B cell (primary cell): ENCODE data around the gene ERI3. TPM values are rescaled to one million over a fixed set of nuclear protein-coding genes. Genes with fewer than 3 reads are reported as not detected.

Experiments
- ATAC-seq: fragments of 200-7000 bp; cut with Tn5 transposase; one replicate; pipeline ENCODE4 v1.10.0; 2021; ENCODE audit warnings: low read depth, mild to moderate bottlenecking, moderate number of reproducible peaks, moderate library complexity
- CTCF ChIA-PET: fragments of 350-600 bp; sonication (Branson Sonifier 250); formaldehyde crosslinking; loops from one replicate; lab custom pipeline; 2021; ENCODE audit warnings: antibody characterized with exemption, inconsistent platforms; lab: Charles Lee
- POLR2A ChIA-PET: fragments of 350-600 bp; sonication (Branson Sonifier 250); formaldehyde crosslinking; loops from one replicate; lab custom pipeline; 2021; ENCODE audit warnings: antibody characterized with exemption; lab: Charles Lee
- DNase-seq: peaks from one replicate; pipeline ENCODE4 v3.0.0; 2013
- H2AFZ ChIP-seq: 2 replicates; pipeline ENCODE4 v1.6.1; 2012; ENCODE audit warnings: mild to moderate bottlenecking, low read depth, low read length; ENCODE audit not compliant: insufficient read depth, poor library complexity, severe bottlenecking
- H3K27ac ChIP-seq, 2 donors: 1 replicate in 1 of 2; 2 replicates in 1 of 2; pipeline ENCODE4 v1.5.1; 2012 to 2013; ENCODE audit warnings: low read length in 2 of 2, mild to moderate bottlenecking in 2 of 2, moderate library complexity in 1 of 2
- H3K27me3 ChIP-seq, 4 experiments: fragments of 200-600 bp in 1 of 4; sonication (generic) in 1 of 4; replicated peaks in 1 of 4; 1 replicate in 2 of 4; 2 replicates in 2 of 4; pipeline versions ENCODE4 v1.6.1 to v1.7.0; 2013 to 2016; ENCODE audit warnings: low read length in 3 of 4, mild to moderate bottlenecking in 2 of 4, mixed read lengths in 1 of 4, moderate library complexity in 1 of 4; ENCODE audit not compliant: insufficient read depth in 4 of 4, control insufficient read depth in 3 of 4; ENCODE audit errors: control extremely low read depth in 1 of 4
- H3K36me3 ChIP-seq, 2 experiments: replicated peaks in 1 of 2; 1 replicate in 1 of 2; 2 replicates in 1 of 2; pipeline versions ENCODE4 v1.6.1 to v1.7.1; 2013; ENCODE audit warnings: low read length in 1 of 2; ENCODE audit not compliant: insufficient read depth in 2 of 2, control insufficient read depth in 1 of 2; ENCODE audit errors: control extremely low read depth in 1 of 2, extremely low read depth in 1 of 2
- H3K4me1 ChIP-seq, 2 donors: fragments of 200-600 bp in 1 of 2; sonication (generic) in 1 of 2; 1 replicate in 1 of 2; 2 replicates in 1 of 2; pipeline versions ENCODE4 v1.5.1 to v1.6.1; 2013 to 2017; ENCODE audit warnings: low read length in 2 of 2; ENCODE audit not compliant: control insufficient read depth in 2 of 2, insufficient read depth in 2 of 2
- H3K4me2 ChIP-seq: replicated peaks from 2 replicates; pipeline ENCODE3; 2012; ENCODE audit warnings: mild to moderate bottlenecking, low read depth, low read length; ENCODE audit not compliant: poor library complexity, severe bottlenecking
- H3K4me3 ChIP-seq, 5 experiments: fragments of 200-600 bp in 1 of 5; sonication (generic) in 1 of 5; 1 replicate in 3 of 5; 2 replicates in 2 of 5; pipeline versions ENCODE4 v1.5.1 to v1.7.0; 2011 to 2016; ENCODE audit warnings: low read length in 4 of 5, mild to moderate bottlenecking in 4 of 5, low read depth in 2 of 5, control low read depth in 1 of 5, moderate library complexity in 1 of 5; ENCODE audit not compliant: insufficient read depth in 1 of 5; ENCODE audit errors: control extremely low read depth in 1 of 5, extremely low read depth in 1 of 5
- H3K79me2 ChIP-seq: fragments of 200-600 bp; sonication (generic); one replicate; pipeline ENCODE4 v1.6.0; 2016; ENCODE audit warnings: low read length; ENCODE audit not compliant: control insufficient read depth, insufficient read depth
- H3K9ac ChIP-seq: fragments of 200-600 bp; sonication (generic); 2 replicates; pipeline ENCODE4 v1.6.1; 2017; ENCODE audit warnings: mild to moderate bottlenecking, low read length, moderate library complexity
- H3K9me3 ChIP-seq, 3 donors: one replicate each; pipeline versions ENCODE4 v1.6.1 to v1.7.1; 2013; ENCODE audit warnings: low read length in 2 of 3; ENCODE audit not compliant: control insufficient read depth in 2 of 3, insufficient read depth in 1 of 3; ENCODE audit errors: control extremely low read depth in 1 of 3
- H4K20me1 ChIP-seq: 2 replicates; pipeline ENCODE4 v1.6.0; 2012; ENCODE audit warnings: mild to moderate bottlenecking, low read length; ENCODE audit not compliant: insufficient read depth, control insufficient read depth, poor library complexity, severe bottlenecking
- H3K27ac Mint-ChIP-seq: one replicate; pipeline ENCODE4 v1.8.0; 2021; ENCODE audit warnings: mixed read lengths
- H3K27me3 Mint-ChIP-seq: one replicate; pipeline ENCODE4 v1.8.0; 2021; ENCODE audit warnings: mixed read lengths
- H3K4me1 Mint-ChIP-seq: one replicate; pipeline ENCODE4 v1.8.0; 2021; ENCODE audit warnings: mixed read lengths
- H3K4me3 Mint-ChIP-seq: one replicate; pipeline ENCODE4 v1.8.0; 2021; ENCODE audit warnings: mixed read lengths
- H3K9me3 Mint-ChIP-seq: one replicate; pipeline ENCODE4 v1.8.0; 2022; ENCODE audit warnings: mixed read lengths; ENCODE audit not compliant: insufficient read depth
- EZH2 ChIP-seq: IDR thresholded peaks from 2 replicates; pipeline ENCODE4 v1.6.1; 2012; ENCODE audit warnings: borderline replicate concordance, low read depth, mild to moderate bottlenecking, moderate library complexity, low read length; ENCODE audit not compliant: insufficient read depth, poor library complexity, severe bottlenecking
- WGBS: methylation state at CpG from one replicate; pipeline ENCODE4 v1.1.5; 2013; ENCODE audit warnings: missing lambda C conversion rate; ENCODE audit not compliant: insufficient coverage; 5-methylcytosine and 5-hydroxymethylcytosine counted together
- intact Hi-C: fragments of 100-400 bp; cut with micrococcal nuclease; formaldehyde crosslinking; loops from one replicate; pipeline ENCODE4 v1.10.0; 2022
- polyA plus RNA-seq: library from polyadenylated mRNA; depleted of rRNA; stranded (reverse); fragments of >200 nt; gene quantifications from 2 replicates; pipeline ENCODE4 v1.2.3, GENCODE V29; 2012
- total RNA-seq, 2 donors: library from RNA; stranded (reverse); fragments of 120-200 nt in 1 of 2; gene quantifications; 1 replicate in 1 of 2; 2 replicates in 1 of 2; pipeline versions ENCODE4 v1.2.3 to v1.2.4, GENCODE V29; 2013 to 2022
- TF ChIP-seq, protein P1 (sequence below): fragments of 200-600 bp; IDR thresholded peaks from one replicate; pipeline ENCODE4 v1.8.0; 2022; ENCODE audit warnings: antibody characterized with exemption, mild to moderate bottlenecking

The ERI3 gene
- total and polyA plus RNA-seq, 2 donors (not counting 1 experiment from before 2014, with no cell fraction given): 37.5 to 53.9 TPM

DNA sequence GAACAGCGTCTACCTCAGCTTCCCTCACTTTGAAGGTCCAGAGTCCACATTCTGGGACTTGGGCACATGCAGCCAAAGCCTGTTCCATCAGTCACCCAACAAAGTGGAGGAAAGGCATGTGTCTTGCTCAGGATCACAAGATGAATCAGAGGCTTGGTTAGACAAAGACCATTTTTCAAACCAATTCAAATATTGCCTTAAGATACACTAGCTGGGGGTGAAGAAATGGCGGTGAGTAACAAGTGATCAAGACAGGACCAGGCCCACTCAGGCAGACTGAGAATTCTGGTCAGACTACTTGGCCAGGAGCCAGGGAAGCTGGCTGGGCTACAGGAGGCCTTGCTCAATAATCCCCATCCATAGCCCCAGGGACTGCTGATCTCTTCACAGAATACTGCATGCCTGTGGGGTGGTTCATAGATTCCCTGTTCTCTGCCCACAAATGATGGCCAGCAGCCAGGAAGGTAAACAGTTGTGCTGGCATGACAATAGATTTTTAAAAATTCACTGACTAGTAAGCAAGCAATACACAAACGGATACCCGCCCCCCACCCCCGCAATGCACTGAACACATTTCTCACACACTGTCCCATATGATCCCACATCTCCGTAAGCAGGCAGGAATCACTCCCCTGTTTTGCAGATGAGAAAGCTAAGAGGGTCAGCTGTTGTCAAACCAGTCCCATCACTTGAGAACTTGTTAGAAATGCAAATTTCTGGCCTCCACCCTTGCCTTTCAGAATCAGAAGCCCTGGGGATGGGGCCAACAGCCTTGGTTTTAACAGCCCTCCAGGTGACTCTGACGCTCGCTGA, 27.2 kb downstream of the ERI3 start:
- no peak for TF ChIP-seq EZH2
- POLR2A ChIA-PET: interaction anchor here (0.5 to 0.6 kb wide), 2 partner anchors 37 to 639 kb away, joined by 5 to 9 read pairs; no protein-coding TSS in a partner anchor
- no peaks in the 10 kb centered on the region for H3K27me3 ChIP-seq
- H3K4me1 ChIP-seq: no peaks in the 10 kb centered on the region
- Mint-ChIP-seq H3K4me3 (no peak overlapping the region), H3K27ac (no peak overlapping the region), H3K4me1 (no peaks in the 10 kb centered on the region), H3K9me3 (no peaks in the 10 kb centered on the region), H3K27me3 (no peaks in the 10 kb centered on the region)
- H3K4me2 ChIP-seq: no peak overlapping the region
- no peak overlapping the region for H2AFZ ChIP-seq
- no peak overlapping the region for H3K9ac ChIP-seq
- H3K79me2 ChIP-seq: peaks cover 19% of the 10 kb centered on the region
- ATAC-seq (no peak), DNase-seq (no peak)
- intact Hi-C loops: no loop called here
- H3K27ac ChIP-seq: no peak overlapping the region
- H3K9me3 ChIP-seq: no peaks in the 10 kb centered on the region
- peaks cover 2 to 19% of the 10 kb centered on the region in 2 experiments for H3K36me3 ChIP-seq
- H3K4me3 ChIP-seq: no peak overlapping the region
- 100% methylated on average over 4 of the region's 8 CpGs for WGBS
- H4K20me1 ChIP-seq: peaks cover 8% of the 10 kb centered on the region
- CTCF ChIA-PET: interaction anchor here (1.4 kb wide), 2 partner anchors 12 to 267 kb away, joined by 3 read pairs; no protein-coding TSS in a partner anchor

DNA sequence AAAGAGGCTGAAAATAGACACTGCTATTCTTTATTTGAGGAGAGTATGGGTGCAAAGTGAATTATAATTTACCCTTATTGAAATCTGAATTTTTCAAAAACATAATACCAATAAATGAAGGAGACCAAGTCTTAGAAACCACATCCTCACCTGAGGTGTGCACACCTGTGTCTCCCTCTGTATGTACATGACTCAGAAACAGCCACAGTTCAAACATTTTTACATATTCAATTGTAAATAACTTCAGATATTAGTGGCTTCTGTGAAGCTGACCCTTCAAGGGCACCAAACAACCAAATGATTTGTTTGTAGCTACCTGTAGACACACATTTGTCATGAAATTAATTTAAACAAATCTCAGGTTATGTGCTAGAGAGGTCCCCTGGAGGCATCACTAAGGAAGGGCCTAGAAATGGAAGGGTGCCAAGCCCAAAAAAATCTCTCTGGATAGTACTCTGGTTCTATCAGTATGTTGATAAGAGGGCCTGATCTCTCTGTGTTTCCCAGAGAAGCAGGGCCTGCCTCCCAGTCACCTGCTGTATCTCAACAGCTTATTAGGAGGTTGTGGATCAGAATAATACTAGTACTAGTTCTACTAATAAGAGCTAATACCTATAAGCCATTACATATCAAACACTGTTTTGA, 28.1 kb downstream of the ERI3 start:
- Histone ChIP-seq H3K9me3 (no peaks in the 10 kb centered on the region), H3K4me3 (no peak overlapping the region), H3K79me2 (peaks cover 11% of the 10 kb centered on the region), H3K27ac (no peak overlapping the region), H3K9ac (no peak overlapping the region), H2AFZ (no peak overlapping the region), H3K4me2 (no peak overlapping the region), H4K20me1 (no peaks in the 10 kb centered on the region), H3K4me1 (no peaks in the 10 kb centered on the region), H3K36me3 (peaks cover 0 to 27% of the 10 kb centered on the region in 2 experiments), H3K27me3 (no peaks in the 10 kb centered on the region)
- ChIA-PET CTCF (interaction anchor here (1.4 kb wide), 1 partner anchor 268 kb away, joined by 3 read pairs; no protein-coding TSS in a partner anchor), POLR2A (interaction anchor here (0.5 to 0.6 kb wide), 2 partner anchors 640 to 872 kb away, joined by 4 to 5 read pairs; no protein-coding TSS in a partner anchor)
- no peak for ATAC-seq
- Mint-ChIP-seq H3K27ac (no peak overlapping the region), H3K4me1 (no peaks in the 10 kb centered on the region), H3K9me3 (no peaks in the 10 kb centered on the region), H3K27me3 (no peaks in the 10 kb centered on the region), H3K4me3 (no peak overlapping the region)
- TF ChIP-seq, protein P1, sequence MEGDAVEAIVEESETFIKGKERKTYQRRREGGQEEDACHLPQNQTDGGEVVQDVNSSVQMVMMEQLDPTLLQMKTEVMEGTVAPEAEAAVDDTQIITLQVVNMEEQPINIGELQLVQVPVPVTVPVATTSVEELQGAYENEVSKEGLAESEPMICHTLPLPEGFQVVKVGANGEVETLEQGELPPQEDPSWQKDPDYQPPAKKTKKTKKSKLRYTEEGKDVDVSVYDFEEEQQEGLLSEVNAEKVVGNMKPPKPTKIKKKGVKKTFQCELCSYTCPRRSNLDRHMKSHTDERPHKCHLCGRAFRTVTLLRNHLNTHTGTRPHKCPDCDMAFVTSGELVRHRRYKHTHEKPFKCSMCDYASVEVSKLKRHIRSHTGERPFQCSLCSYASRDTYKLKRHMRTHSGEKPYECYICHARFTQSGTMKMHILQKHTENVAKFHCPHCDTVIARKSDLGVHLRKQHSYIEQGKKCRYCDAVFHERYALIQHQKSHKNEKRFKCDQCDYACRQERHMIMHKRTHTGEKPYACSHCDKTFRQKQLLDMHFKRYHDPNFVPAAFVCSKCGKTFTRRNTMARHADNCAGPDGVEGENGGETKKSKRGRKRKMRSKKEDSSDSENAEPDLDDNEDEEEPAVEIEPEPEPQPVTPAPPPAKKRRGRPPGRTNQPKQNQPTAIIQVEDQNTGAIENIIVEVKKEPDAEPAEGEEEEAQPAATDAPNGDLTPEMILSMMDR: no peak
- no peak for TF ChIP-seq EZH2
- intact Hi-C loops: no loop called here
- no peak for DNase-seq
